ENCODE data around the gene DMRT3. TPM values are rescaled to one million over a fixed set of nuclear protein-coding genes. Genes with fewer than 3 reads are reported as not detected.

DMRT3 gene
- total and polyA plus RNA-seq, 9 of the 15 experiments (the other 6 are each of a cell fraction or from before 2014, with no cell fraction given) = not detected

- TF ChIP-seq PKNOX1 (IDR thresholded peaks at IDR 0.05) (peak; percentile 59), TGIF2 (CRISPR knock-in tag; IDR thresholded peaks at IDR 0.05) (no peak), MITF (IDR thresholded peaks at IDR 0.05) (no peak), MEIS2 (IDR thresholded peaks at IDR 0.05; ENCODE audit: partially characterized antibody) (peak; percentile 48)
- ChIA-PET POLR2A (no interaction called here), CTCF (ENCODE audit: low intra/inter-chr PET ratio) (no interaction called here)
- in situ Hi-C loops (cut with MboI) = no loop called here
- Histone ChIP-seq H4K20me1 (replicated peaks; ENCODE audit: control insufficient read depth, insufficient read depth, low read length) (no peaks in the 10 kb centered on the region), H3K4me2 (ENCODE audit: insufficient read depth, low read length) (no peak overlapping the region), H3K27me3 (ENCODE audit: control insufficient read depth in 2 of 2, insufficient read depth in 2 of 2, low read length in 2 of 2) (no peaks in the 10 kb centered on the region), H3K4me3 (no peak overlapping the region), H3K4me1 (replicated peaks in 1 of 2; ENCODE audit: control insufficient read depth in 2 of 2, insufficient read depth in 2 of 2, low read length in 2 of 2) (no peaks in the 10 kb centered on the region), H3K79me2 (ENCODE audit: control insufficient read depth, insufficient read depth, low read length) (no peaks in the 10 kb centered on the region), H3K36me3 (ENCODE audit: control insufficient read depth, insufficient read depth, low read length) (no peaks in the 10 kb centered on the region), H2AFZ (ENCODE audit: low read depth, low read length) (no peak overlapping the region), H3K9me1 (ENCODE audit: control insufficient read depth, insufficient read depth, low read length) (no peaks in the 10 kb centered on the region), H3K9me3 (replicated peaks; ENCODE audit: control insufficient read depth, insufficient read depth, low read depth, low read length) (no peaks in the 10 kb centered on the region), H3K9ac (ENCODE audit: insufficient read depth in 1 of 2, low read depth in 2 of 2, low read length in 2 of 2) (no peak overlapping the region), H3K27ac (ENCODE audit: extremely low read depth, low read depth, low read length) (no peak overlapping the region)
- no TSS peak for BruUV-seq (replicated peaks)
- ATAC-seq (peak; percentile 61; the same call in 1 of the 3 replicates), FAIRE-seq (no peak), DNase-seq (ENCODE audit: extremely low read depth in 1 of 4, low spot score in 3 of 4) (no peak)
- 0% methylated on average over 6 of the region's 6 CpGs for WGBS (ENCODE audit: insufficient coverage, low coverage, missing lambda C conversion rate)
- intact Hi-C loops (cut with micrococcal nuclease) = no loop called here
Observed at GRCh38 chr9:967436-967835, 9.0 kb upstream of the DMRT3 start.

All from K562 (cell line).